Measurements from ENCODE around the gene LRMDA.

LRMDA gene

DNA sequence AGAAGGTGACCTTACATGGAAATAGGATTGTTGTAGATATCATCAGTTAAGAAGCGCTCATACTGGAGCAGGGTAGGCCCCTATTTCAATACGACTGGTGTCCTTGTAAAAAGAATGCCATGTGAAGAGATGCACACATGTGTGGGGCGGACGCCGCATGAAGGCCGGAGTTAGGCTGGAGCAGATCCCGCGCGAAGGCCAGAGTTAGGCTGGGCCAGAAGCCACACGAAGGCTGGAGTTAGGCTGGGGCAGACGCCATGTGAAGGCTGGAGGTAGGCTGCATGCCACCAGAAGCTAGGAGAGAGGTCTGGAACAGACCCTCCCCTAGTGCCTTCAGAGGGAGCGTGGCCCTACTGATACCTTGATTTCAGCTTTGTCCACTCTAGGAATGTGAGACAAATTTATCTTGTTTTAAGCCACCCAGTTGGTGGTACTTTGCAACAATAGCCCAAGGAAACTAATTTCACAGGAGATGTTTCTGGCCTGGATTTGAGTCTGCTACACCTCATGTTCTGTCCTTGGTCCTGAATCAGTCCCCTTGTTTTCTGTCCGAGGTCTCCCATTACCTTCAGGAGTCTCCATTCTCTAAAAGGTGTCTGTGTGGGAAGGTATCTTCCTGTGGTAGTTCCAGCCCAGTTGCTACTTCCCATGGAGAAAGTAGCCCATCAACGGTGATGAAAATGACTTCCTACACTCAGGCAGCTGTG is 585.8 kb downstream of the LRMDA start:
- no peaks in the 10 kb centered on the region for H3K27me3 ChIP-seq (ENCODE audit: control insufficient read depth, insufficient read depth, low read length)
- no peak overlapping the region for H3K4me2 ChIP-seq (ENCODE audit: low read length)
- no peaks in the 10 kb centered on the region for H3K79me2 ChIP-seq
- H3K4me3 ChIP-seq (ENCODE audit: low read depth, low read length) = no peak overlapping the region
- H3K9ac ChIP-seq = no peak overlapping the region
- H3K36me3 ChIP-seq (ENCODE audit: control insufficient read depth, insufficient read depth, low read length) = no peaks in the 10 kb centered on the region
- no peaks in the 10 kb centered on the region for H3K4me1 ChIP-seq
- TF ChIP-seq, protein P1, sequence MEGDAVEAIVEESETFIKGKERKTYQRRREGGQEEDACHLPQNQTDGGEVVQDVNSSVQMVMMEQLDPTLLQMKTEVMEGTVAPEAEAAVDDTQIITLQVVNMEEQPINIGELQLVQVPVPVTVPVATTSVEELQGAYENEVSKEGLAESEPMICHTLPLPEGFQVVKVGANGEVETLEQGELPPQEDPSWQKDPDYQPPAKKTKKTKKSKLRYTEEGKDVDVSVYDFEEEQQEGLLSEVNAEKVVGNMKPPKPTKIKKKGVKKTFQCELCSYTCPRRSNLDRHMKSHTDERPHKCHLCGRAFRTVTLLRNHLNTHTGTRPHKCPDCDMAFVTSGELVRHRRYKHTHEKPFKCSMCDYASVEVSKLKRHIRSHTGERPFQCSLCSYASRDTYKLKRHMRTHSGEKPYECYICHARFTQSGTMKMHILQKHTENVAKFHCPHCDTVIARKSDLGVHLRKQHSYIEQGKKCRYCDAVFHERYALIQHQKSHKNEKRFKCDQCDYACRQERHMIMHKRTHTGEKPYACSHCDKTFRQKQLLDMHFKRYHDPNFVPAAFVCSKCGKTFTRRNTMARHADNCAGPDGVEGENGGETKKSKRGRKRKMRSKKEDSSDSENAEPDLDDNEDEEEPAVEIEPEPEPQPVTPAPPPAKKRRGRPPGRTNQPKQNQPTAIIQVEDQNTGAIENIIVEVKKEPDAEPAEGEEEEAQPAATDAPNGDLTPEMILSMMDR (IDR thresholded peaks at IDR 0.05) = no peak
- H3K9me3 ChIP-seq (ENCODE audit: control insufficient read depth, low read length) = no peaks in the 10 kb centered on the region
- no peak overlapping the region for H2AFZ ChIP-seq
- no peak overlapping the region for H3K27ac ChIP-seq

DNA sequence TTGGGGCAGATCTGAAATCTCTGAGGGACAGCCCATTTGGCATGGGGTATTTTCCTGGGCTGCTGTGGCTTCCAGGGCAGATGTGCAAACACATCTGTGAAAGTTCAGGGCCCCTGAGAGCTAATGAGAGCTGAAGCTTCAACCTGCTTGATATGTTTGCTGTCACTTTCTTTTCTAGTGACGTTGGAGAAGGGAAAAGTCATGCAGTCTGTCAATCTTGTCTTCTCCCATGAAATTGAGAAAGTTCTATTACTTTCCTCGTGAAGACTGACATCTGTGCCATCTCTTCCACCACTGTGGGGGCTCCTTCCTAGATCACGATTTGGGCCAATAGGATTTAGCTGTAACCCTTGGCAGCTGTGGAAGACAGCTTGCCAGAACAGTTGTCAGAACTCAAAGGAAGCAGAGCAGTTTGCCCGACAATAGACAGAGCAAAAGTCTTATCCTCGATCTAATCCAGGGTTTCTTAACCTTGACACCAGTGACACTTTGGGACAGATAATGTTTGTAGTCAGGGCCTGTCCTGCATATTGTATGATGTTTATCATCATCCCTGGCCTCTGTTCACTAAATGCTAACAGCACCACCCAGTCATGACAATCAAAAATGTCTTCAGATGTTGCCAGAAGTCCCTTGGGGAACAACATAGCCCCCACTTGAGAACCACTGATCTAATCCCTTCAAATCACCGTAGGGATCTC is 586.5 kb downstream of the LRMDA start:
- H3K27me3 ChIP-seq (ENCODE audit: control insufficient read depth, insufficient read depth, low read length) = no peaks in the 10 kb centered on the region
- H3K27ac ChIP-seq = no peak overlapping the region
- no peak overlapping the region for H3K9ac ChIP-seq
- H3K4me2 ChIP-seq (ENCODE audit: low read length) = no peak overlapping the region
- H3K4me3 ChIP-seq (ENCODE audit: low read depth, low read length) = no peak overlapping the region
- H3K79me2 ChIP-seq = no peaks in the 10 kb centered on the region
- no peaks in the 10 kb centered on the region for H3K9me3 ChIP-seq (ENCODE audit: control insufficient read depth, low read length)
- no peak overlapping the region for H2AFZ ChIP-seq
- no peaks in the 10 kb centered on the region for H3K4me1 ChIP-seq
- no peaks in the 10 kb centered on the region for H3K36me3 ChIP-seq (ENCODE audit: control insufficient read depth, insufficient read depth, low read length)
- TF ChIP-seq, protein P1 (IDR thresholded peaks at IDR 0.05) = no peak

DNA sequence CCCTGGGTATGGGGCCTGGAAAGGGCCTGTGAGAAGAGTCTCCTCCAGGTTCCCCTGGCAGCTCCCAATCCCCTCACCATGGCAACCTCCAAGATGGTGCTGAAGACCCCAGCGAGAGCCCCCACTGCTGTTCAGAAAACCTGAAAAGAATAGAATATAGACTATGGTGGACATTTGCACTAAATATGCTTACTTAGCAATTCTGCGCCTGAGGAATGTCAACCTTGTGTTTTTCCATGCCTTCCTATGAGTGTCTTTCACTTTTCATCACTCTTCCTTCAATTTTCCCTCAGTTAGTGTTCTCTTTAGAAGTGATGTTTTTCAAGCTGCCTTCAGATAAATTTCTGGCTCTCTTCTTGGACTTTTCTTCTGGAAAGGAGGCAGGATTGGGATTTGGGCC is 589.2 kb downstream of the LRMDA start:
- no peaks in the 10 kb centered on the region for H3K79me2 ChIP-seq
- H3K4me3 ChIP-seq (ENCODE audit: low read depth, low read length) = no peak overlapping the region
- H3K9ac ChIP-seq = no peak overlapping the region
- no peaks in the 10 kb centered on the region for H3K36me3 ChIP-seq (ENCODE audit: control insufficient read depth, insufficient read depth, low read length)
- no peaks in the 10 kb centered on the region for H3K4me1 ChIP-seq
- no peak overlapping the region for H3K4me2 ChIP-seq (ENCODE audit: low read length)
- no peak overlapping the region for H2AFZ ChIP-seq
- no peak overlapping the region for H3K27ac ChIP-seq
- H3K9me3 ChIP-seq (ENCODE audit: control insufficient read depth, low read length) = no peaks in the 10 kb centered on the region
- TF ChIP-seq, protein P1 (IDR thresholded peaks at IDR 0.05) = no peak
- H3K27me3 ChIP-seq (ENCODE audit: control insufficient read depth, insufficient read depth, low read length) = no peaks in the 10 kb centered on the region

DNA sequence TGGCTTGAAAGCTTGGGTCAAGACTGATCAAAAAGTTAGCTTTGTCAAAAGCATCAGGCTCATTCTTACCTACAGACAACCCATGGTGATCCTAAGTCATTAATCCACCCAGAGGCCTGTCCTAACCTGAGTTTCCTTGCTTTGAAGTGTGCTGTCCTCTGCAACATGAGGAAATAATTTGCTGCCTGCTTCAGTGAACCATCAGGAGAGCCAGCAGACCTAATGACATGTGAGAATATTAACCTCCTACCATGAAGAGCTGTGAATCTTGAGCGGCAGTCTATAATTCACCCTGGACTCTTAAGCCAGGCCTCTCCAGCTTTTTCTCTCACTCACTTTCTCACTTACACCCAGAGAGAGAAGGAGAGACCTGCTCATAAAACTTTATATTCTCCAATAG is 590.0 kb downstream of the LRMDA start:
- H3K4me3 ChIP-seq (ENCODE audit: low read depth, low read length) = no peak overlapping the region
- no peaks in the 10 kb centered on the region for H3K27me3 ChIP-seq (ENCODE audit: control insufficient read depth, insufficient read depth, low read length)
- H3K4me2 ChIP-seq (ENCODE audit: low read length) = no peak overlapping the region
- no peaks in the 10 kb centered on the region for H3K79me2 ChIP-seq
- H3K27ac ChIP-seq = no peak overlapping the region
- H2AFZ ChIP-seq = no peak overlapping the region
- no peaks in the 10 kb centered on the region for H3K4me1 ChIP-seq
- H3K36me3 ChIP-seq (ENCODE audit: control insufficient read depth, insufficient read depth, low read length) = no peaks in the 10 kb centered on the region
- TF ChIP-seq, protein P1 (IDR thresholded peaks at IDR 0.05) = no peak
- no peaks in the 10 kb centered on the region for H3K9me3 ChIP-seq (ENCODE audit: control insufficient read depth, low read length)
- no peak overlapping the region for H3K9ac ChIP-seq

All from parathyroid adenoma (tissue), 2 donors.